ENCODE measurements around the gene SLC22A5.
A peak's percentile ranks its signal among the peaks of the same experiment; 100 is the strongest.

Gene SLC22A5

GRCh38 chr5:132387640-132388117 lies 18.2 kb downstream of the SLC22A5 start:
- TF ChIP-seq TAF1 (IDR thresholded peaks at IDR 0.05; ENCODE audit: low read depth) (no peak), USF1 (IDR thresholded peaks at IDR 0.05) (peak; percentile 33; the same call in 1 of the 2 replicates), EP300 (IDR thresholded peaks at IDR 0.05; ENCODE audit: borderline replicate concordance) (peak; percentile 49; the same call in 1 of the 2 replicates), TEAD4 (IDR thresholded peaks at IDR 0.05) (peak; percentile 22; the same call in 1 of the 2 replicates), NFIC (IDR thresholded peaks at IDR 0.05) (peak; percentile 85), EGR1 (IDR thresholded peaks at IDR 0.05) (no peak), CEBPB (IDR thresholded peaks at IDR 0.05) (no peak; the same call in 1 of the 2 replicates), RAD21 (IDR thresholded peaks at IDR 0.05; ENCODE audit: low read depth) (no peak)

GRCh38 chr5:132388244-132389050 lies 18.9 kb downstream of the SLC22A5 start:
- TF ChIP-seq TEAD4 (IDR thresholded peaks at IDR 0.05), result 0 out of 2 replicates have a peak, but pooled peaks have one; percentile 34
- TF ChIP-seq NFIC (IDR thresholded peaks at IDR 0.05), result no peak
- TF ChIP-seq CEBPB (IDR thresholded peaks at IDR 0.05), result no peak

- TF ChIP-seq USF1 (IDR thresholded peaks at IDR 0.05) (no peak), TCF12 (IDR thresholded peaks at IDR 0.05; ENCODE audit: low read depth) (no peak), NFIC (IDR thresholded peaks at IDR 0.05) (no peak), EP300 (IDR thresholded peaks at IDR 0.05; ENCODE audit: borderline replicate concordance) (no peak), CEBPB (IDR thresholded peaks at IDR 0.05) (no peak), ZBTB7A (IDR thresholded peaks at IDR 0.05; ENCODE audit: low read depth) (no peak), TAF1 (IDR thresholded peaks at IDR 0.05; ENCODE audit: low read depth) (no peak), EGR1 (IDR thresholded peaks at IDR 0.05) (no peak), CREB1 (IDR thresholded peaks at IDR 0.05; ENCODE audit: low read depth) (no peak), FOXM1 (IDR thresholded peaks at IDR 0.05; ENCODE audit: borderline replicate concordance, low read depth) (no peak), REST (IDR thresholded peaks at IDR 0.05; ENCODE audit: low read depth) (no peak), YY1 (IDR thresholded peaks at IDR 0.05; ENCODE audit: low read depth) (no peak), RAD21 (IDR thresholded peaks at IDR 0.05; ENCODE audit: low read depth) (no peak), MAX (IDR thresholded peaks at IDR 0.05) (no peak)
Measured at GRCh38 chr5:132389051-132389331, 19.5 kb downstream of the SLC22A5 start.

- TF ChIP-seq REST (IDR thresholded peaks at IDR 0.05; ENCODE audit: low read depth), result no peak
- TF ChIP-seq USF1 (IDR thresholded peaks at IDR 0.05), result no peak
- TF ChIP-seq NFIC (IDR thresholded peaks at IDR 0.05), result peak; percentile 62
- peak; percentile 59; the same call in 1 of the 2 replicates for TF ChIP-seq EP300 (IDR thresholded peaks at IDR 0.05; ENCODE audit: borderline replicate concordance)
- TF ChIP-seq TAF1 (IDR thresholded peaks at IDR 0.05; ENCODE audit: low read depth), result 0 out of 2 replicates have a peak, but pooled peaks have one; percentile 20
- no peak for TF ChIP-seq YY1 (IDR thresholded peaks at IDR 0.05; ENCODE audit: low read depth)
- TF ChIP-seq CREB1 (IDR thresholded peaks at IDR 0.05; ENCODE audit: low read depth), result no peak
- TF ChIP-seq ZBTB7A (IDR thresholded peaks at IDR 0.05; ENCODE audit: low read depth), result no peak
- no peak for TF ChIP-seq FOXM1 (IDR thresholded peaks at IDR 0.05; ENCODE audit: borderline replicate concordance, low read depth)
- TF ChIP-seq TCF12 (IDR thresholded peaks at IDR 0.05; ENCODE audit: low read depth), result peak; percentile 79
- TF ChIP-seq CEBPB (IDR thresholded peaks at IDR 0.05), result no peak
- peak; percentile 70 for TF ChIP-seq TEAD4 (IDR thresholded peaks at IDR 0.05)
- TF ChIP-seq EGR1 (IDR thresholded peaks at IDR 0.05), result no peak
- no peak; the same call in 1 of the 2 replicates for TF ChIP-seq RAD21 (IDR thresholded peaks at IDR 0.05; ENCODE audit: low read depth)
- peak; percentile 64 for TF ChIP-seq MAX (IDR thresholded peaks at IDR 0.05)
Measured at GRCh38 chr5:132389585-132390286, 20.2 kb downstream of the SLC22A5 start.

- no peak for TF ChIP-seq ZBTB7A (IDR thresholded peaks at IDR 0.05; ENCODE audit: low read depth)
- TF ChIP-seq RAD21 (IDR thresholded peaks at IDR 0.05; ENCODE audit: low read depth), result no peak
- no peak for TF ChIP-seq EP300 (IDR thresholded peaks at IDR 0.05; ENCODE audit: borderline replicate concordance)
- TF ChIP-seq YY1 (IDR thresholded peaks at IDR 0.05; ENCODE audit: low read depth), result no peak
- TF ChIP-seq REST (IDR thresholded peaks at IDR 0.05; ENCODE audit: low read depth), result no peak
- no peak for TF ChIP-seq CEBPB (IDR thresholded peaks at IDR 0.05)
- no peak for TF ChIP-seq TAF1 (IDR thresholded peaks at IDR 0.05; ENCODE audit: low read depth)
- TF ChIP-seq CREB1 (IDR thresholded peaks at IDR 0.05; ENCODE audit: low read depth), result no peak
- TF ChIP-seq NFIC (IDR thresholded peaks at IDR 0.05), result no peak
- TF ChIP-seq MAX (IDR thresholded peaks at IDR 0.05), result no peak
- no peak for TF ChIP-seq USF1 (IDR thresholded peaks at IDR 0.05)
- TF ChIP-seq EGR1 (IDR thresholded peaks at IDR 0.05), result no peak
- no peak for TF ChIP-seq TCF12 (IDR thresholded peaks at IDR 0.05; ENCODE audit: low read depth)
Measured at GRCh38 chr5:132391247-132391646, 21.7 kb downstream of the SLC22A5 start.
